ENCODE data around the gene ACSS1.

GRCh38 chr20:25006431-25007167 lies 51.3 kb downstream of the ACSS1 start:
- TF ChIP-seq POLR2A (IDR thresholded peaks at IDR 0.05): no peak
- TF ChIP-seq CTCF (IDR thresholded peaks at IDR 0.05): no peak

Measured in body of pancreas (tissue), 4 donors.